ENCODE results near the gene HK2. TPM values are rescaled to one million over a fixed set of nuclear protein-coding genes. Genes with fewer than 3 reads are reported as not detected.

HK2 gene
- total and polyA plus RNA-seq, 2 of the 4 experiments (the other 2 are of a cell fraction): 17.4 to 20.9 TPM

- dilution Hi-C loops (cut with HindIII; ENCODE audit: low sequenced_read_pairs, unreplicated experiment): no loop called here
- no peak overlapping the region; the same call in 1 of the 2 replicates for H3K4me3 ChIP-seq (ENCODE audit: insufficient read depth, low read depth, low read length)
- peak overlapping the region; percentile 82 for H3K14ac ChIP-seq (replicated peaks; ENCODE audit: low read depth, low read length)
- peak overlapping the region; percentile 57 for H3K18ac ChIP-seq (ENCODE audit: low read depth, low read length)
- H2BK120ac ChIP-seq (ENCODE audit: low read depth, low read length): peak overlapping the region; percentile 83
- H3K4me2 ChIP-seq (ENCODE audit: low read depth, low read length): peak overlapping the region; percentile 68
- peak overlapping the region; percentile 88 for H3K4ac ChIP-seq (ENCODE audit: low read depth, low read length)
- peak overlapping the region; percentile 81 for H2AFZ ChIP-seq (replicated peaks; ENCODE audit: low read length, poor library complexity)
- H3K9me1 ChIP-seq (ENCODE audit: insufficient read depth, low read length): peaks cover 50% of the 10 kb centered on the region
- H4K5ac ChIP-seq (ENCODE audit: low read depth, low read length): peak overlapping the region; percentile 35
- TF ChIP-seq MAZ (IDR thresholded peaks at IDR 0.05; ENCODE audit: borderline replicate concordance, low read depth, low read length) (no peak; the same call in 1 of the 2 replicates), ELK1 (IDR thresholded peaks at IDR 0.05; ENCODE audit: borderline replicate concordance, low read depth, low read length) (no peak), CEBPB (IDR thresholded peaks at IDR 0.05; ENCODE audit: low read depth, low read length) (no peak), MAFK (IDR thresholded peaks at IDR 0.05; ENCODE audit: low read depth, low read length) (peak; percentile 13; the same call in 1 of the 2 replicates), FOS (IDR thresholded peaks at IDR 0.05; ENCODE audit: low read depth, low read length) (peak; percentile 37; the same call in 1 of the 2 replicates), NFE2L2 (IDR thresholded peaks at IDR 0.05; ENCODE audit: low read depth, low read length) (no peak), MXI1 (IDR thresholded peaks at IDR 0.05; ENCODE audit: borderline replicate concordance, low read depth, low read length) (no peak), CTCF (conservative IDR thresholded peaks at IDR 0.05; ENCODE audit: low read depth, low read length) (no peak)
- H4K20me1 ChIP-seq (ENCODE audit: insufficient read depth, low read length): peaks cover 54% of the 10 kb centered on the region
- H3K36me3 ChIP-seq (ENCODE audit: control insufficient read depth, insufficient read depth, low read length): no peaks in the 10 kb centered on the region; the same call in 1 of the 2 replicates
- H2BK20ac ChIP-seq (ENCODE audit: low read depth, low read length): peak overlapping the region; percentile 73
- CTCF ChIA-PET: no interaction called here
- peak overlapping the region; percentile 79 for H2AK5ac ChIP-seq (ENCODE audit: low read depth, low read length)
- H3K4me1 ChIP-seq (ENCODE audit: control insufficient read depth, insufficient read depth, low read length): peaks cover 42% of the 10 kb centered on the region
- H3K9me3 ChIP-seq (ENCODE audit: control insufficient read depth, insufficient read depth, low read length): no peaks in the 10 kb centered on the region
- H4K8ac ChIP-seq (ENCODE audit: low read depth in 2 of 2, low read length in 2 of 2): peak overlapping the region; percentile 57 to 85
- ATAC-seq (ENCODE audit: low read depth) (peak; percentile 66), DNase-seq (peak; percentile 86)
- POLR2A ChIA-PET (ENCODE audit: unreplicated experiment): no interaction called here
- intact Hi-C loops (cut with micrococcal nuclease): no loop called here
- peak overlapping the region; percentile 60 for H3K56ac ChIP-seq (ENCODE audit: extremely low read depth, insufficient read depth, low read length)
- H3K27ac ChIP-seq (ENCODE audit: insufficient read depth, low read length): peak overlapping the region; percentile 78
- peak overlapping the region; percentile 84 for H2BK5ac ChIP-seq (ENCODE audit: low read depth, low read length, poor library complexity, severe bottlenecking)
- peak overlapping the region; percentile 32 for H3K9ac ChIP-seq (ENCODE audit: low read depth, low read length)
- H3K79me1 ChIP-seq (ENCODE audit: low read depth in 1 of 2, low read length in 2 of 2): peaks cover 15 to 85% of the 10 kb centered on the region in 2 experiments
- peak overlapping the region; percentile 65 for H2AK9ac ChIP-seq (replicated peaks; ENCODE audit: low read depth, low read length, poor library complexity)
- peak overlapping the region; percentile 53; the same call in 2 of the 3 replicates for H2BK15ac ChIP-seq (ENCODE audit: low read depth, low read length)
- peak overlapping the region; percentile 68 for H4K91ac ChIP-seq (ENCODE audit: insufficient read depth, low read depth, low read length)
- peak overlapping the region; percentile 72 for H3K23ac ChIP-seq (ENCODE audit: low read depth, low read length)
- in situ Hi-C loops (cut with MboI; ENCODE audit: low sequenced_read_pairs): no loop called here
- BruUV-seq (replicated peaks): no TSS peak
- H3K27me3 ChIP-seq (ENCODE audit: control insufficient read depth, insufficient read depth, low read length): no peaks in the 10 kb centered on the region
- WGBS, 2 experiments (ENCODE audit: extremely low coverage in 2 of 2, insufficient read length in 1 of 2): no CpG with 5 or more reads among the region's 3 CpGs
Observed at GRCh38 chr2:74843433-74843832, 9.5 kb downstream of the HK2 start.

All from IMR-90 (cell line).